HG02759 (cell line): Measurements from ENCODE around the gene ATP8B3.

ENCODE experiments used
- ATAC-seq: cut with Tn5 transposase; IDR thresholded peaks from one replicate; pipeline ENCODE4 v1.9.1; 2021; ENCODE audit warnings: mild to moderate bottlenecking, moderate library complexity; ENCODE audit not compliant: unreplicated experiment

ATP8B3 gene

GRCh38 chr19:1758959-1759903, 52.8 kb downstream of the ATP8B3 start:
- ATAC-seq = no peak

- ATAC-seq = no peak
Measured at GRCh38 chr19:1758231-1758577, 53.9 kb downstream of the ATP8B3 start.

- no peak for ATAC-seq
Measured at GRCh38 chr19:1757468-1758230, 54.4 kb downstream of the ATP8B3 start.

GRCh38 chr19:1756705-1757465, 55.2 kb downstream of the ATP8B3 start:
- ATAC-seq = no peak

- no peak for ATAC-seq
Measured at GRCh38 chr19:1756264-1756663, 55.8 kb downstream of the ATP8B3 start.

GRCh38 chr19:1755467-1756171, 56.5 kb downstream of the ATP8B3 start:
- ATAC-seq = no peak

GRCh38 chr19:1754636-1755466, 57.2 kb downstream of the ATP8B3 start:
- ATAC-seq = no peak

GRCh38 chr19:1754018-1754635, 57.9 kb downstream of the ATP8B3 start:
- ATAC-seq = no peak

GRCh38 chr19:1752757-1753728, 59.0 kb downstream of the ATP8B3 start, which contains the start of gene ONECUT3:
Gene ONECUT3 (plus strand): TSS chr19:1753506. CDS start chr19:1753663, 157 bp downstream.
- ATAC-seq = no peak

GRCh38 chr19:1752009-1752756, 59.9 kb downstream of the ATP8B3 start:
- ATAC-seq = no peak

- no peak for ATAC-seq
Measured at GRCh38 chr19:1751367-1752008, 60.6 kb downstream of the ATP8B3 start.

GRCh38 chr19:1750343-1751021, 61.6 kb downstream of the ATP8B3 start:
- no peak for ATAC-seq

GRCh38 chr19:1749373-1750342, 62.4 kb downstream of the ATP8B3 start:
- ATAC-seq = no peak

- ATAC-seq = no peak
Measured at GRCh38 chr19:1748873-1749341, 63.2 kb downstream of the ATP8B3 start.
